A673 (cell line): ENCODE measurements around the gene TNFSF8.

ENCODE experiments used
- EZH2 ChIP-seq: fragments of 200-600 bp; sonication (generic); IDR thresholded peaks from 2 replicates; pipeline ENCODE4 v1.6.1; 2017; ENCODE audit warnings: borderline replicate concordance, low read depth, mild to moderate bottlenecking, mixed read lengths, antibody characterized with exemption, low read length; ENCODE audit not compliant: poor library complexity, severe bottlenecking
- TF ChIP-seq, protein P1 (sequence below): fragments of 300-800, 200-600 bp; sonication (generic); conservative IDR thresholded peaks from 2 replicates; pipeline ENCODE4 v1.5.1; 2017; ENCODE audit warnings: low read depth, mild to moderate bottlenecking, antibody characterized with exemption, low read length, moderate library complexity, mixed read lengths

DNA sequence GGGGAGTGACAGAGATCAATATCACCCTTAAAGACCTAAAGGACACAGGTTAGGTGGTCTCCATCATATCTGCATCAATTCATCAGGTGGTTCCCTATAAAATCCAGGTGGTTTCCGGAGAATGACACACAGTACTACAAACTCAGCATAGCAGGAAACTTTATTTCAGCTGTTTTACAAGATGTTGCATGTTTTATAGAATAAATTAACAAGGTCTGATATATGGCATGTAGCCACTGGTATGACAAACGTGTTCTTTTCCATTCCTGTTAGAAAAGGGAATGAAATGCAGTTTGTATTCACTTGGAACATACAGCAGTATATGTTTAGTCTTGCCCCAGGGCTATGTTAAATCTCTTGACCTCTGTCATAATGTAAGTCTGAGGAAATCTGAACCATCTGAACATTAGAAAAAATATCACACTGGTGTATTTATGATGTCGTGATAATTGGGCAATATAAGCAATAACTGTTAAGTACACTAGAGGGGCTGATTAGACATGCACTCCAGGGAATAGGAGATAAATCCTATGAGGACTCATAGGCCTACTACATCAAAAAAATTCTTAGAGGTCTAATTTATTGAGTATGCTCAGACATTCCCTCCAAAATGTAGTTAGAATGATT lies 42.2 kb upstream of the TNFSF8 start:
- TF ChIP-seq, protein P1, sequence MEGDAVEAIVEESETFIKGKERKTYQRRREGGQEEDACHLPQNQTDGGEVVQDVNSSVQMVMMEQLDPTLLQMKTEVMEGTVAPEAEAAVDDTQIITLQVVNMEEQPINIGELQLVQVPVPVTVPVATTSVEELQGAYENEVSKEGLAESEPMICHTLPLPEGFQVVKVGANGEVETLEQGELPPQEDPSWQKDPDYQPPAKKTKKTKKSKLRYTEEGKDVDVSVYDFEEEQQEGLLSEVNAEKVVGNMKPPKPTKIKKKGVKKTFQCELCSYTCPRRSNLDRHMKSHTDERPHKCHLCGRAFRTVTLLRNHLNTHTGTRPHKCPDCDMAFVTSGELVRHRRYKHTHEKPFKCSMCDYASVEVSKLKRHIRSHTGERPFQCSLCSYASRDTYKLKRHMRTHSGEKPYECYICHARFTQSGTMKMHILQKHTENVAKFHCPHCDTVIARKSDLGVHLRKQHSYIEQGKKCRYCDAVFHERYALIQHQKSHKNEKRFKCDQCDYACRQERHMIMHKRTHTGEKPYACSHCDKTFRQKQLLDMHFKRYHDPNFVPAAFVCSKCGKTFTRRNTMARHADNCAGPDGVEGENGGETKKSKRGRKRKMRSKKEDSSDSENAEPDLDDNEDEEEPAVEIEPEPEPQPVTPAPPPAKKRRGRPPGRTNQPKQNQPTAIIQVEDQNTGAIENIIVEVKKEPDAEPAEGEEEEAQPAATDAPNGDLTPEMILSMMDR, result no peak
- no peak for TF ChIP-seq EZH2
